ENCODE measurements around the gene CC2D2A.

DNA sequence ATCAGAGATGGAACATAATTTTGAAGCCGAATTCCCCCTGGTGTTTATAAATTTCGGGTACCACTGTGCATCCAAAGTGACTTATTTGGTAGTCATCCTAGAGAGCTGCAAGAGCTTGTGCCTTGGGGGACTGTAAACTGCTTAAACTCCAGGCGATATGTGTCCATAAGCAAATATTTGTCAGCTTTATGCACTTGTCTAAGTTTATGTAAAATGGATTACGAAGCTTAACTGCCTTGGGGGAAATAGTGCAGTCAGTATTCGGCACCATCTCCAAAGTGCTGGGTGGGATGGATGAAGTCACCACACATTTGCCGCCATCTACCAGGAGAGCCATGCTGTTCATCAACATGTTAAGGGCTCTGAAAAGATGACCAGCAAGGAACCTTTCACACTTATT, 65.9 kb downstream of the CC2D2A start:
- TF ChIP-seq TAF1 (IDR thresholded peaks at IDR 0.05; ENCODE audit: low read depth, low read length) (no peak), POLR2A (IDR thresholded peaks at IDR 0.05; ENCODE audit: low read depth, low read length) (no peak), POLR2AphosphoS5 (IDR thresholded peaks at IDR 0.05; ENCODE audit: low read depth, low read length) (no peak), POU2F2 (IDR thresholded peaks at IDR 0.05; ENCODE audit: low read depth, low read length) (no peak)

All from GM12891 (cell line).